ENCODE data around the gene TFR2. TPM values are rescaled to one million over a fixed set of nuclear protein-coding genes. Genes with fewer than 3 reads are reported as not detected.

Gene TFR2
- total and polyA plus RNA-seq, 9 of the 15 experiments (the other 6 are each of a cell fraction or from before 2014, with no cell fraction given), result 3.8 to 123 (median 51.1) TPM

- no peak for TF ChIP-seq PRPF4 (IDR thresholded peaks at IDR 0.05; ENCODE audit: insufficient read depth, low read depth, low read length, poor library complexity, severe bottlenecking)
- TF ChIP-seq GATAD2A (IDR thresholded peaks at IDR 0.05), result peak; percentile 74
- no peak for TF ChIP-seq HEY1 (CRISPR knock-in tag; IDR thresholded peaks at IDR 0.05; ENCODE audit: borderline replicate concordance)
- TF ChIP-seq SIRT6 (IDR thresholded peaks at IDR 0.05; ENCODE audit: low read depth, low read length), result no peak
- no peak for TF ChIP-seq CBX2 (IDR thresholded peaks at IDR 0.05; ENCODE audit: insufficient read depth, low read length, poor library complexity, severe bottlenecking)
- peak; percentile 99 for TF ChIP-seq NFIC (IDR thresholded peaks at IDR 0.05)
- 0 out of 2 replicates have a peak, but pooled peaks have one; percentile 47 for TF ChIP-seq TCF7 (IDR thresholded peaks at IDR 0.05; ENCODE audit: borderline replicate concordance)
- TF ChIP-seq, protein P1, sequence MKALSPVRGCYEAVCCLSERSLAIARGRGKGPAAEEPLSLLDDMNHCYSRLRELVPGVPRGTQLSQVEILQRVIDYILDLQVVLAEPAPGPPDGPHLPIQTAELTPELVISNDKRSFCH (CRISPR knock-in tag; IDR thresholded peaks at IDR 0.05), result no peak
- TF ChIP-seq, protein P1 (tag; IDR thresholded peaks at IDR 0.05), result peak; percentile 27; the same call in 1 of the 2 replicates
- no peak for TF ChIP-seq SUPT5H (IDR thresholded peaks at IDR 0.05)
- TF ChIP-seq JUNB (CRISPR knock-in tag; conservative IDR thresholded peaks at IDR 0.05), result no peak
- TF ChIP-seq MEIS2 (IDR thresholded peaks at IDR 0.05; ENCODE audit: partially characterized antibody), result peak; percentile 46
- 0 out of 2 replicates have a peak, but pooled peaks have one; percentile 24 for TF ChIP-seq ZNF76 (CRISPR knock-in tag; IDR thresholded peaks at IDR 0.05; ENCODE audit: borderline replicate concordance)
- peak; percentile 8; the same call in 1 of the 2 replicates for TF ChIP-seq LCOR (CRISPR knock-in tag; IDR thresholded peaks at IDR 0.05)
- TF ChIP-seq C11orf30 (IDR thresholded peaks at IDR 0.05; ENCODE audit: low read depth), result no peak
- TF ChIP-seq SMARCC2 (IDR thresholded peaks at IDR 0.05; ENCODE audit: low read depth), result peak; percentile 90
- TF ChIP-seq MAFF (IDR thresholded peaks at IDR 0.05; ENCODE audit: low read length), result no peak
- TF ChIP-seq ZNF766 (CRISPR knock-in tag; conservative IDR thresholded peaks at IDR 0.05), result peak; percentile 93
- no peak for TF ChIP-seq KDM2B (CRISPR knock-in tag; IDR thresholded peaks at IDR 0.05)
- peak; percentile 42; the same call in 1 of the 2 replicates for TF ChIP-seq ZBTB2 (IDR thresholded peaks at IDR 0.05)
- no peak for TF ChIP-seq EWSR1 (IDR thresholded peaks at IDR 0.05; ENCODE audit: borderline replicate concordance, low read depth, partially characterized antibody)
- 0 out of 2 replicates have a peak, but pooled peaks have one; percentile 23 for TF ChIP-seq MAFK (IDR thresholded peaks at IDR 0.05; ENCODE audit: low read length)
- TF ChIP-seq NFXL1 (CRISPR knock-in tag; IDR thresholded peaks at IDR 0.05), result no peak
- TF ChIP-seq CREB5 (CRISPR knock-in tag; IDR thresholded peaks at IDR 0.05), result no peak
- TF ChIP-seq, protein P2, sequence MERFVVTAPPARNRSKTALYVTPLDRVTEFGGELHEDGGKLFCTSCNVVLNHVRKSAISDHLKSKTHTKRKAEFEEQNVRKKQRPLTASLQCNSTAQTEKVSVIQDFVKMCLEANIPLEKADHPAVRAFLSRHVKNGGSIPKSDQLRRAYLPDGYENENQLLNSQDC (CRISPR knock-in tag; IDR thresholded peaks at IDR 0.05), result no peak
- peak; percentile 71 for TF ChIP-seq BHLHE40 (IDR thresholded peaks at IDR 0.05; ENCODE audit: low read length)
- TF ChIP-seq HMGN3 (IDR thresholded peaks at IDR 0.05; ENCODE audit: borderline replicate concordance, extremely low read depth, insufficient read length, low read depth, low read length), result peak; percentile 100
- TF ChIP-seq HDAC6 (IDR thresholded peaks at IDR 0.05; ENCODE audit: low read depth, low read length), result no peak
- TF ChIP-seq EP400 (IDR thresholded peaks at IDR 0.05), result peak; percentile 77
These were observed at the start of gene TFR2 (continued) for GRCh38 chr7:100641463-100641859.

All from K562 (cell line).